ENCODE measurements around the gene DEXI.

Gene DEXI

DNA sequence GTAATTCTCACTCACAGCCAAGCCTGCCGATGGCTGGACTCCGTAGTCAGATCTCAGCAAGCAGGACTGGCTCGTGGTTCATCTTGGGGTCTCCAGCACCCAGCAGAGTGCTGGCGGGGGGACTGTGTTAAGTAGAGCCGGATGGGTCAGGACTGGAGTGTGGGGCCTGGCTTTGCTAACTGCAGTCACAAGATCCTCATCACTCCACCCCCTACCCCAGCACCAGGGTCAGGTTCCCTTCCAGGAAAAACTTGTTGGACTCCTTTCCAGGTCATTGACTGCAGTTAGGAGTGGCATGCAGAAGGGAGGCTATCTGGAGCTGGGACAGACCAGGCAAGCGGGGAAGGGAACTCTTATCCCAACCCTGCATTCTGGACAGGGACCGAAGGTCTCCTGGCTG lies 59.3 kb downstream of the DEXI start:
- no peak for DNase-seq

DNA sequence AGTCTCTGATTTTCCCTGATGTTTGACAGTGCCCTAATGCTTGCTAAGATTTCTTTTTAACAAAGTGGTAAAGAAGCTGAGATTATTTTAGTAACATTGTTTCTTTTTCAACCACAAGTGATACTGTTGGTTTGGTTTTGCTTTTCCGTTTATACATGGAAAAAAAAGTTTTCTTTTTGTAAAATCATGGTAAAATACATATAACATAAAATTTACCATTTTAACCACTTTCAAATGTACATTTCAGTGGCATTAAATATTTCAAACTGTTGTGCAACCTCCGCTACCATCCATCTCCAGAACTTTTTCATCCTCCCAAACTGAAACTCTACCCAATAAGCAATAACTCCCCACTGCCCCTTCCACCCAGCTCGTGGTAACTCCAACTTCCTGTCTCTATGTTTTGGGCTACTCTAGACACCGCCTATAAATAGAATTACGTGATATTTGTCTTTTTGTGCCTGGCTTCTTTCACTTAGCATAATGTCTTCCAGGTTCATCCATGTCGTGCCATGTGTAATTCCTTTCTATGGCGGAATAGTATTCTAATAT lies 60.7 kb downstream of the DEXI start:
- no peak for DNase-seq

DNA sequence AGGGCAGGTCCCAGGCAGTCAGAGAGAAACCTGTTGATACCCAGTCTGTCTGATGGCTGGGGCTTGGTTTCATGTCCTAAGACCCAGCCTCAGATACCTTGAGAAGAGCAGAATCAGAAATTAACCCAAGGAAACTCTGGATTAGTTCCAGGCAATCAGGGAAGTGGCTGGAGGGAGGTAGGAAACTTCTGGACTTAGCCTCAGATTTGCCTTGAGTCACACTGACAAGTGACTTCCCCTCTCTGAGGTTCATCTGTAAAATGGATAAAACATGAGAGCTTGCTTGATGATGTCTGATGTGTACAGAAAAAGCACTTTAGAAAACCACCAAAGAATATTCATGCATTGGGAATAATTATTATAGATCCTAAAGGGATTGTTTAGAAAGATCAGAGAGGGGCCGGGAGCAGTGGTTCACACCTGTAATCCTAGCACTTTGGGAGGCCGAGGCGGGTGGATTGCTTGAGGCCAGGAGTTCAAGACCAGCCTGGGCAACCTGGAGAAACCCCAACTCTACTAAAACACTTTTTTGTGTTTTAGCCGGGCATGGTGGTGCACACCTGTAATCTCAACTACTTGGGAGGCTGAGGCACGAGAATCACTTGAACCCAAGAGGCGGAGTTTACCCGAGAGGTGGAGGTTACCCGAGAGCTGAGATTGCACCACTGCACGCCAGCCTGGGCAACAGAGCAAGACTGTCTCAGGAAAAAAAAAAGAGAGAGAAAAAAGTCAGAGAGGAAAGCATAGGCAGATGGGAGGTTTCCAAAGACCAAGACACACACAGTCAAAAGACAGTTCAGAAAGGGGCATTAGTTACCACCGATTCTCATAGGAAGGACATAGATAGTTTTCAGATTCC lies 61.4 kb downstream of the DEXI start:
- no peak for DNase-seq

DNA sequence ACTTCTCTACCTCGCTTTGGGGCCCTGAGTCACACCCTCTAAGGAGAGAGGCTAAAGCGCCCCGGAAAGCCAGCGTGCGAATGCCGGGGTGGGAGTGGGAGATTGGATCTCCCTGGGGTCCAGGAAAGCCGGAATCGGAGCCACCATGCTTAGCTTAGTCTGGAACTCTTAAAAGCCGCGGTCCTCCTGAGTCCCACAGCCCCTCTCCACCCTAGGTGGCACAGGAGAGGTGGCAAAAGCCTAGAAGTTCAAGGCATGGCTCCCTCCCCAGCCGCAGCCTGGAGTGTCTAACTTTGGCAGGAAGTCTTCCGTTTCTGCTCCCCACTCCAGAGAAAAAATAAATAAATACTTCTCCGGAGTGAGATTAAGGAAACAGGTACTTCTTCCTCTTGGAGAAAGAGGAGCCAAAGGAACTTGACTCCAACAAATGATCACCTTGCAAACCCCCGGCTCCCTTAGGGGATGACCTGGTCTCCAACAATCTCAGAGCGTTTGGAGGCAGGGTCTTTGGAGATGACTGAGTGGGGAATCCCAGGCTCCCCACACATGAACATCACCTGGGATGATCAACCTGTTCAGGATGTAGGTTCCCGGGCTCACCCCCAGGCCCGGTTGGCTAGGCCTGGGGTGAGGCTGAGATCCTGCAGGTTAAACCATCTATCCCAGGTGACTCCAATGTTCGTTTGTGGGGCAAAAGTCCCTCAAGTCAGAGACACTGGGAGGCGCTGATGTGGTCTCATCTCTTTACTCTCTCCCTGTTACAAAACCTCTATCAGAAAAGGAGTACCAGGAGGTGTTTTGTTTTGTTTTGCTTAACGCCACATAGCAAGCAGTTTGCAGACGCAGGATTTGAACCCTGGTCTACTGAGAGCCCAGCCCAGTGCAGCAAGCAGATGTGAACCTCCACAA lies 62.3 kb downstream of the DEXI start:
- DNase-seq = no peak

Measured in NCI-H1694 treated with DMSO at 0.1 percent for 48 hours (cell line).